Activated gamma-delta T cell treated with anti-CD3 and anti-CD28 coated beads, Interleukin-2, amount 50 U/mL, for 16 hours (primary cell): ENCODE results near the gene PICALM.
"Not testable (repeated sequence)": the region's sequence is repeated elsewhere in the genome, so short reads cannot be mapped to it uniquely, and the experiment has no call there.

Source experiments
- DNase-seq: peaks from one replicate; pipeline ENCODE4 v3.0.0-alpha.2; 2020; ENCODE audit warnings: low read depth

The PICALM gene

DNA sequence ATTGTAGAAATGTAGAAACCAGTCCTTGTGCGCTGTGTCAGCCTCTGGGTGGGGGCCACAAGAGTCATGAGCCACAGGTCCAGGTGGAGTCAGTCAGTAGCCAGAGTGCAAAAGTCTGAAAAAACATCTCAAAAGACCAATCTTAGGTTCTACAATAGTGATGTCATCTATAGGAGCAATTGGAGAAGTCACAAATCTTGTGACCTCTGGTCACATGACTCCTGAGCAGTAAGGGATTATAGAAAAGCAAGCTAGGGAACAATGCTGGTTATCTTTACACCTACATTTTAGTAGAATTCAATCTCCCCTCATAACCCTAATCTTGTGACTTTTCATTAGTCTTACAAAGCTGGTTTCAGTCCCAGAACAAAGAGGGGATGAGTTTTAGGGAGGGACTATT is 131.0 kb downstream of the PICALM start:
- DNase-seq: no peak

DNA sequence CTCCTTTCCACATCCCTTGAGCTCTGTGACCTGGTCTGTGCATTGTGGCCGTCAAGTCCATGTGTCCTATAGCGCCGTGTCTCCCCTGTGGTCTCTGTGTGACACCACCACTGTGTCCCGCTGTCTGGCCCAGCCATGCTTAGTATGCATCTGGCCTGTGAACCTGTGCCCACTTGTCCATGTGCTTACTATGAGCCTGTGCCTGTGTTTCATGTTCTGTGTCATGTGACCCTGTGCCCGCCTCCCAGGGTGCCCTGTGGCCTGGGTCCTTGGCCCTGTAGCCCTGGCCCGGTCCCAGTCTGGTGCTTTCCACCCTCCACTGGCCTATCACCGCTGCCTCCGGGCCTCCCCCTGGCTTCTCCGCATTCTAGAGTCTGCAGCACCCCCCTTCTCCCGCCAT is 133.1 kb downstream of the PICALM start:
- DNase-seq: no peak

DNA sequence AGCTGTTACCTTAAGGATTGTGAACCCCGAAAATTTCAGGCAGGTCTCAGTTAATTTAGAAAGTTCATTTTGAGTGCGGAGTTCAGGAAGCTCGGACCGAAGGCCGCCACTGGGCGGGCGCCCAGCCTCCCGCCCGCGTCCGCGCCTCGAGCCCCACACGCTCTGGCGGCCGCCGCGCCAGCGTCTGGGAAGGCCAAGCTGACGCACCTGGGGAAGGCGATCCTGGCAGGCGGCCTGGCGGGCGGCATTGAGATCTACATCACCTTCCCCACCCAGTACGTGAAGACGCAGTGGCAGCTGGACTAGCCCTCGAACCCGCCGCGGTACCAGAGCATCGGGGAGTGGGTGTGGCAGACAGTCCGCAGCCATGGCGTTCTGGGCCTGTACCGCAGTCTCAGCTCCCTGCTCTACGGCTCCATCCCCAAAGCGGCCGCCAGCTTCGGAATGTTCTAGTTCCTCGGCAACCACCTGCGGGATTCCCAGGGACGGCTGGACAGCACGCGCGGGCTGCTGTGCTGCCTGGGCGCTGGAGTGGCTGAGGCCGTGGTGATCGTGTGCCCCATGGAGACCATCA is 134.2 kb downstream of the PICALM start:
- no peak for DNase-seq

DNA sequence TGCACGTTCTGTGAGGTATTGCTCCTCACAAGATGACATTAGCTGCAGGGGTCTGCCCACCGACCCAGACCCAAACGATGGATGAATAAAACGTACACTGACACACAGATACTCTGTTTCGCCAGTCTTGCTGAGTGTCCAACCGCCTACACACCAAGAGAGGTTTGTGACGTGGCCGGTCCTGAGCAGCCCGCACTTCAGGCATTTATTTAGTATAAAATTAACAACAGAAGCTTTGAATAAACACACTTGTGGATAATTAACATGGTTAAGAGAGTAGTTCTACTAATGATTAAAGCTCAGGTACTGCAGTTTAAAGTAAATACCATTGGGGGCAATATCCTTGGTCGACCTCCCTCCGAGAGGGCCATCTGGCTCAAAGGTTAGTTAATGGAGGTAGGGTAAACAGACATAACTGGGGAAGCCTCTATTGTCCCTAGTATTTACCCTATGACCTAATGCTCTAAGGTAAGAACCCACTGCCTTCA is 138.0 kb downstream of the PICALM start:
- no peak for DNase-seq

DNA sequence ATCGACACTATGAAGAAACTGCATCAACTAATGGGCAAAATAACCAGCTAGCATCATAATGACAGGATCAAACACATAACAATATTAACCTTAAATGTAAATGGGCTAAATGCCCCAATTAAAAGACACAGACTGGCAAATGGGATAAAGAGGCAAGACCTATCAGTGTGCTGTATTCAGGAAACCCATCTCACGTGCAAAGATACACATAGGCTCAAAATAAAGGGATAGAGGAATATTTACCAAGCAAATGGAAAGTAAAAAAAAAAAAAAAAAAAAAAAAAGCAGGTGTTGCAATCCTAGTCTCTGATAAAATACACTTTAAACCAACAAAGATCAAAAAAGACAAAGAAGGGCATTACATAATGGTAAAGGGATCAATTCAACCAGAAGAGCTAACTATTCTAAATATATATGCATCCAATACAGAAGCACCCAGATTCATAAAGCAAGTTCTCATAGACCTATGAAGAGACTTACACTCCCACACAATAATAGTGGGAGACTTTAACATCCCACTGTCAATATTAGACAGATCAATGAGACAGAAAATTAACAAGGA is 142.2 kb downstream of the PICALM start:
- not testable (repeated sequence) for DNase-seq

DNA sequence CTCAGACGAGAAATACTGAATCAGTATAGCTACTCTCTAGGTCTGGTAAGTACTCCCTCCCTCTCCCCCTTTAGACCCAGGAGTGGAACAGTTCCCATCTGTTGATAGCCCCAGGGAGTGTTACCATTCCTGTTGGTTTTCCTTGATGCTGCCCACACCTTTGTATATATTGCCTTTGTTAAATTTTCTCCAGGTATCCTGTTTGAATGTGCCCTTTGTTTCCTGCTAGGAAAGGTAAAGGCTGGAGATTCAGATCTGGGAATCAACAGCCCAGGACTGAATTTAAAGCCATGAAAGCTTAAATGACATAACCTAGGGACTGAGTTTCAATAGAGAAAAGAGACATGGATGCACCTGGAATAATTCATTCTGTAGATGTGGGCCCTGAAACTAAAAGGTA is 145.4 kb downstream of the PICALM start:
- DNase-seq: no peak

DNA sequence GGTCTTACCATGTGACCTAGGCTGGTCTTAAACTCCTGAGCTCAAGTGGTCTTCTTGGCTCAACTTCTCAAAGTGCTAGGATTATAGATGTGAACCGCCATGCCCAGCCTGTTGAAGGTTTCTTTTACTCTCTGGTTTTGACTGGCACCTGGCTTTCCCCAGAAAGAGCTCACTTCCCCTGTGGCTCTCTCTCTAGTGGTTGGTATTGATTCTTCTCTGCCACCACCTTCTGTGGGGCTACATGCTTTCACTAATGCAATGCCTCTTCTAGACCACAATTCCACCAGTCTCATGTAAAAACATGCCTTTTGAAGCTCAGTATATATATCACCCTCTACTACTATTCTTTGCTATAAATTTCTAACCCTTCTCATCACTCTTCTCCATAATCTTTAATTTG is 146.5 kb downstream of the PICALM start:
- no peak for DNase-seq

DNA sequence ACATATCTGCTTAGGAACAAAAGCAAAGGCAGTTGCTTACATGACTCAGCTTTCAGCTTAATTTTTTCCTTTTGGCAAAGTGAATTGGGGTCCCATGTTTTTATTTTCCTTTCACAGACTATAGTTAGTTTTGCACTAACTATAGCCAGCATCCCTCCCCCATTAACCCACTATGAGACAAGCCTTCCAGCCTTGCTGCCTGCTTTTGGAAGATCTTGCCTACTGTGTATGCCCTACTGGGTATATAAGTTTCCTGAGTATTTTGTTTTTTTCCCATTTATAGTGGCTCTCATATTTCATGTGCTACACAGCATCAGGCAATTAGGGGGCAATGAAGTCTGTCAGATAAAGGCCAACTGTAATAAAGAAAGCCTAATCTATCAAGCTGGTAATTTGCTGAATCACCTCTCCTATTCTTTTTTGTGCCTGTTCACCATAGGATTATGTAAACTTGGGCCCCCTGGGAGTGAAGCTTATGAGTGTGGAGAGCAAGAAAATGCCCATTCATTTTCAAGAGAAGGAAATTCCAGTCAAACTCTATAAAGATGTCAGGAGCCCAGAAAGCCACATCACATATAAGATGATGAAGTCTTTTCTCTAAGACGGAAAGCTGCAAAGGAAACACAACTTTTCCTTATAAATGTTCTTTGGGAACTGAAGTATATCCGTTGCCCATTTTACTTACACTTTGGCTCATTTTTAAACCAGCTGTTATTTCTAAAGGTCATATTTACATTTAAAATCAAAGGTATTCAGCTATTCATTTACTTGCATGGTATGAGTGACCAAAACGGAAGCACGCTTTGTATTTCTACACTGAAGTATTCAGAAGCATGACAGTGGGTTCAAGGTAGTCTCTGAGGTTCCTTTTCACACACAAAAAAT is 149.7 kb downstream of the PICALM start:
- DNase-seq: no peak

DNA sequence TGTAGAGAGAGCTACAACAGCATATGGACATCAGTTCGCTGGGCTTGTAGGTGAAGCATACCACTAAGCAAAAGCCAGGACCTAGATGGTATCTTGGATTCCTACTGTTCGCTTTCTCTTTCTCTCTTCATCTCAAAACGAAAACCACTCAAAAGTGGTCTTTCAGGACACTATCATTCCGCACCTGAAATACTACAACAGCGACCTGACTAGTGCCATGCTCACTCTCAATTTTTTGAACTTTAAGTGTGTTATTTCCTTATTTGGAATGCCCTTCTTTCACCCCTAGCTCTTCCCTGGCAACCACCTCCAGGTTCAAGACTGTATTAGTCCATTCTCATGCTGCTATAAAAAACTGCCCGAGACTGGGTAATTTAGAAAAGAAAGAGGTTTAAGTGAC is 154.5 kb downstream of the PICALM start:
- DNase-seq: no peak

DNA sequence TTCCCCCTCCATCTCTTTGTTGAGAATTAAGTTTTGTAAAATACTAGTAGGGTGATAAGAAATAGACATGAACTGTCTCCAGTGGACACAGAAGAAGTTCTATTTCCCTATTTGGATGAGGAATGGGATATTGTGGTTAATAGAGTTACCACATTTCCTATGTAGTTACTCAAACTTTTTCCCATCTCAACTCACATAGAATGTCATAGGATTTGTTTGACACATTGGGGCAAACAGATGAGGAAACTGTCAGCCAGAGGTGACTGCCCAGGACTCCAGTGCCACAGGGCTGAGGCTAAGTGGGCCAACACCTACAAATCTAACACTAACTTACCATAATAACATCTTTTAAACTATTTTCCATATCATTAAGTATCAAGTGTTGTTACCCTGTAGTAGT is 155.4 kb downstream of the PICALM start:
- DNase-seq: no peak

DNA sequence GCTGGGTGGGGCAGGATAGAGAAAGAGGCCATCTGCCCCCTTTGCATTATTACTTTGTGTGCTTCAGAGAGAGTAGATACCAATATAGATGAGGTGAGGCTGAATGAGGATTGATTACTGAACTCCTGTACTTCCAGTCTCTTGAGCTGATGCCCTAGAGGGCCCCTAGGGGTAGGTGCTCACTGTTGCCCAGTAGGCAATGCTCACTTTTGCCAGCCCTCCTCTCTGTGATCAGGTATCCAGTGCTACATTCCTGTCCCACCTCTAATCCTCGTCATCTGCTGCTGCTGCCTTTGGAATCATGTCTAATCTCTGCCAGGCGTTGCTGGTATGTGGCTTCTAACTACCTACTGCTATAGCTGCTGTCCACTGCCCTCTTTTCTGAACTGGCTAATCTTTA is 156.5 kb downstream of the PICALM start:
- no peak for DNase-seq
